C4-2B (cell line): ENCODE measurements around the gene TUFM.

Source experiments
- ZFX ChIP-seq: fragments of 450-650 bp; IDR thresholded peaks from 2 replicates; pipeline ENCODE4 v1.6.1; 2017
- TF ChIP-seq, protein P1 (sequence below): fragments of 450-650 bp; conservative IDR thresholded peaks from 2 replicates; pipeline ENCODE4 v1.5.1; 2017; ENCODE audit warnings: mild to moderate bottlenecking

DNA sequence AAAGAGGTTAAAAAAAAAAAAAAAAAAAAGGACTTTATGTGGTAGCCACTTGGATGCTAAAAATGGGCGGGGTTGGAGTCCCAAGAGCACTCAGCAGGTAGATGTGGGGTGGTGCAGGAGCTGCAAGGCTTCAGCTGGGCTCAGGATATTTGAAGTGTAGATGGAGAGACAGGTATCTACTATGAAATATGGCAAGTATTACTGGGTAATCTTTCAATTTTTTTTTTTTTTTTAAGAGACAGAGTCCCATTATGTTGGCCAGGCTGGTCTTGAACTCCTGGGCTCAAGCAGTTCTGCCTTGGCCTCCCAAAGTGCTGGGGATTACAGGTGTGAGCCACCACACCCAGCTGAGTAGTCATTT is 7.6 kb downstream of the TUFM start:
- TF ChIP-seq, protein P1, sequence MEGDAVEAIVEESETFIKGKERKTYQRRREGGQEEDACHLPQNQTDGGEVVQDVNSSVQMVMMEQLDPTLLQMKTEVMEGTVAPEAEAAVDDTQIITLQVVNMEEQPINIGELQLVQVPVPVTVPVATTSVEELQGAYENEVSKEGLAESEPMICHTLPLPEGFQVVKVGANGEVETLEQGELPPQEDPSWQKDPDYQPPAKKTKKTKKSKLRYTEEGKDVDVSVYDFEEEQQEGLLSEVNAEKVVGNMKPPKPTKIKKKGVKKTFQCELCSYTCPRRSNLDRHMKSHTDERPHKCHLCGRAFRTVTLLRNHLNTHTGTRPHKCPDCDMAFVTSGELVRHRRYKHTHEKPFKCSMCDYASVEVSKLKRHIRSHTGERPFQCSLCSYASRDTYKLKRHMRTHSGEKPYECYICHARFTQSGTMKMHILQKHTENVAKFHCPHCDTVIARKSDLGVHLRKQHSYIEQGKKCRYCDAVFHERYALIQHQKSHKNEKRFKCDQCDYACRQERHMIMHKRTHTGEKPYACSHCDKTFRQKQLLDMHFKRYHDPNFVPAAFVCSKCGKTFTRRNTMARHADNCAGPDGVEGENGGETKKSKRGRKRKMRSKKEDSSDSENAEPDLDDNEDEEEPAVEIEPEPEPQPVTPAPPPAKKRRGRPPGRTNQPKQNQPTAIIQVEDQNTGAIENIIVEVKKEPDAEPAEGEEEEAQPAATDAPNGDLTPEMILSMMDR = no peak
- TF ChIP-seq ZFX = no peak
